Esophagus (tissue), 2 donors: ENCODE data around the gene ALKBH4. TPM values are rescaled to one million over a fixed set of nuclear protein-coding genes. Genes with fewer than 3 reads are reported as not detected.

Source experiments
- H3K27ac ChIP-seq, 2 donors: one replicate each; pipeline ENCODE4 v1.5.1; 2013; ENCODE audit warnings: low read depth in 2 of 2, mild to moderate bottlenecking in 2 of 2, inconsistent platforms in 1 of 2, low read length in 1 of 2, moderate library complexity in 1 of 2
- H3K27me3 ChIP-seq, 2 donors: one replicate each; pipeline ENCODE4 v1.6.1; 2013; ENCODE audit warnings: low read length in 2 of 2, control low read depth in 1 of 2, mild to moderate bottlenecking in 1 of 2; ENCODE audit not compliant: insufficient read depth in 2 of 2, control insufficient read depth in 1 of 2
- H3K36me3 ChIP-seq, 2 donors: one replicate each; pipeline ENCODE4 v1.6.1; 2013; ENCODE audit warnings: low read length in 1 of 2; ENCODE audit not compliant: control insufficient read depth in 2 of 2, insufficient read depth in 2 of 2
- H3K4me1 ChIP-seq, 2 donors: one replicate each; pipeline ENCODE4 v1.6.1; 2013; ENCODE audit warnings: low read length in 1 of 2; ENCODE audit not compliant: control insufficient read depth in 2 of 2, insufficient read depth in 2 of 2
- H3K4me3 ChIP-seq, 2 donors: one replicate each; pipeline ENCODE4 v1.5.1; 2013; ENCODE audit warnings: low read length in 2 of 2, mild to moderate bottlenecking in 2 of 2, low read depth in 1 of 2, moderate library complexity in 1 of 2
- H3K9me3 ChIP-seq, 2 donors: one replicate each; pipeline ENCODE4 v1.6.1; 2013; ENCODE audit warnings: mild to moderate bottlenecking in 2 of 2, low read depth in 1 of 2, low read length in 1 of 2, moderate library complexity in 1 of 2; ENCODE audit not compliant: control insufficient read depth in 2 of 2, insufficient read depth in 1 of 2
- WGBS, 2 donors: extraction: QIAGEN DNeasy Blood & Tissue Kit; methylation state at CpG; one replicate each; pipeline ENCODE4 v1.1.7; 2013; 5-methylcytosine and 5-hydroxymethylcytosine counted together
- polyA plus RNA-seq, 2 donors: library from polyadenylated mRNA; stranded (reverse); fragments of 200-250 nt; gene quantifications; one replicate each; pipeline ENCODE4 v1.2.3, GENCODE V29; 2013
- donor health status: healthy with polysubstance abuse.
- donor health status: Bipolar disorder and iron deficiency.

Gene ALKBH4
- polyA plus RNA-seq, 2 donors, result 7.6 TPM

DNA sequence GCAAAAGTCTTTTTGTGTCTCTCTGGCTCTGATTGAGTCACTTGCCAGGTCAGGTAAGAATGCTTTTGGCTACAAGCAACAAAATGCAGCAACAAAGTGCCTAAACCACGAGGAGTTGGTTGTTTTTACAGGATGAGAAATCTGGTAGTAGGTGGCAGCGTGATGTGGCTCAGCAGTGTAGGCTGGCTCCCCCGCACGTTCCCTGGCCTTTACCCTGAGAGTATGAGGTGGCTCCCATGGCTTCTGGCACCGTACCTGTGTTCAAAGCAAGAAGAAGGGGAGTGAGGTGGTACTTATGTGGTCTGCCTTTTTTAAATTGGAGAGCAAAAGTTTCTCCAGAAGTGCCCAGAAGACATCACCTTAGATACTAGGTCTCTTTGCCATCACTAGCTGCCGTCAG lies 56.8 kb downstream of the ALKBH4 start:
- Histone ChIP-seq H3K27ac (no peak overlapping the region), H3K27me3 (no peaks in the 10 kb centered on the region), H3K4me1 (no peaks in the 10 kb centered on the region), H3K4me3 (no peak overlapping the region), H3K36me3 (peaks cover 3 to 29% of the 10 kb centered on the region in 2 donors), H3K9me3 (peaks cover 0 to 3% of the 10 kb centered on the region in 2 donors)
- WGBS, 2 donors, result 91% methylated on average over 6 of the region's 6 CpGs

Other genes with a start within 250 kb of the ALKBH4 start
- gene SH2B2, start 178.0 kb downstream of the ALKBH4 start, polyA plus RNA-seq, result 1 to 10 TPM; 1.0 to 1.4 TPM
- under 1 TPM in 1 of 2 donors, not detected in 1; 0.22 TPM for gene SPDYE6, start 108.4 kb downstream of the ALKBH4 start, polyA plus RNA-seq
- gene PRKRIP1, start 68.5 kb downstream of the ALKBH4 start, polyA plus RNA-seq, result 10 to 100 TPM; 15.9 to 21.1 TPM
- gene ORAI2, start 31.3 kb downstream of the ALKBH4 start, polyA plus RNA-seq, result 1 to 10 TPM in 1 of 2 donors, under 1 TPM in 1; 0.71 to 1.4 TPM
- gene LRWD1, start 121 bp upstream of the ALKBH4 start, polyA plus RNA-seq, result 1 to 10 TPM; 6.3 to 9.5 TPM
- 10 to 100 TPM; 68.9 to 89.4 TPM for gene POLR2J, start 14.1 kb upstream of the ALKBH4 start, polyA plus RNA-seq
- gene RASA4B, start 52.9 kb upstream of the ALKBH4 start, polyA plus RNA-seq, result 1 to 10 TPM; 4.6 to 4.9 TPM
- gene UPK3BL2, start 78.8 kb upstream of the ALKBH4 start, polyA plus RNA-seq, result 10 to 100 TPM; 13.1 to 92.4 TPM
- gene SPDYE2, start 86.4 kb upstream of the ALKBH4 start, polyA plus RNA-seq, result under 1 TPM in 1 of 2 donors, not detected in 1; 0.05 TPM
- gene POLR2J3, start 107.7 kb upstream of the ALKBH4 start, polyA plus RNA-seq, result 10 to 100 TPM; 39.1 to 71.0 TPM
- gene RASA4, start 151.9 kb upstream of the ALKBH4 start, polyA plus RNA-seq, result 10 to 100 TPM; 13.0 to 14.3 TPM
- gene UPK3BL1, start 177.9 kb upstream of the ALKBH4 start, polyA plus RNA-seq, result 100 to 1,000 TPM in 1 of 2 donors, 10 to 100 TPM in 1; 91.5 to 366 TPM
- gene SPDYE2B, start 185.5 kb upstream of the ALKBH4 start, polyA plus RNA-seq, result not detected
- 1 to 10 TPM; 2.1 to 4.5 TPM for gene POLR2J2, start 206.8 kb upstream of the ALKBH4 start, polyA plus RNA-seq